WERI-Rb-1 (cell line): ENCODE results near the gene RYR3.

Source experiments
- DNase-seq: peaks from one replicate; pipeline ENCODE4 v3.0.0-alpha.2; 2020
- H3K27ac ChIP-seq: fragments of 250-450 bp; sonication (Bioruptor Pico); 2 replicates; pipeline ENCODE4 v1.5.1; 2020; ENCODE audit warnings: mild to moderate bottlenecking, moderate library complexity
- H3K27me3 ChIP-seq: fragments of 250-450 bp; sonication (Bioruptor Pico); 2 replicates; pipeline ENCODE4 v1.5.1; 2021; ENCODE audit warnings: mild to moderate bottlenecking, low read depth, moderate library complexity; ENCODE audit not compliant: insufficient read depth, severe bottlenecking
- H3K36me3 ChIP-seq: fragments of 250-450 bp; sonication (Bioruptor Pico); 2 replicates; pipeline ENCODE4 v1.5.1; 2020; ENCODE audit warnings: mild to moderate bottlenecking, moderate library complexity
- H3K4me3 ChIP-seq: 2 replicates; pipeline ENCODE4 v1.5.1; 2011; ENCODE audit warnings: low read depth, mild to moderate bottlenecking, control low read depth, low read length
- H3K9me3 ChIP-seq: fragments of 250-450 bp; sonication (Bioruptor Pico); 2 replicates; pipeline ENCODE4 v1.5.1; 2021; ENCODE audit warnings: mild to moderate bottlenecking, moderate library complexity; ENCODE audit not compliant: severe bottlenecking
- CTCF ChIP-seq: IDR thresholded peaks from 2 replicates; pipeline ENCODE4 v1.5.1; 2011; ENCODE audit warnings: low read depth, mild to moderate bottlenecking, control low read depth, inconsistent platforms, low read length

The RYR3 gene

GRCh38 chr15:33773969-33774368 is 463.2 kb downstream of the RYR3 start:
- Histone ChIP-seq H3K9me3 (no peaks in the 10 kb centered on the region), H3K36me3 (no peaks in the 10 kb centered on the region), H3K4me3 (no peak overlapping the region), H3K27me3 (no peaks in the 10 kb centered on the region), H3K27ac (no peak overlapping the region)
- TF ChIP-seq CTCF: no peak
- DNase-seq: peak; percentile 9

GRCh38 chr15:33778852-33779251 is 468.1 kb downstream of the RYR3 start:
- no peaks in the 10 kb centered on the region for H3K9me3 ChIP-seq
- no peaks in the 10 kb centered on the region for H3K27me3 ChIP-seq
- H3K36me3 ChIP-seq: no peaks in the 10 kb centered on the region
- H3K27ac ChIP-seq: no peak overlapping the region
- H3K4me3 ChIP-seq: no peak overlapping the region
- no peak for TF ChIP-seq CTCF
- DNase-seq: no peak

GRCh38 chr15:33780011-33780768 is 469.4 kb downstream of the RYR3 start:
- Histone ChIP-seq H3K27ac (no peak overlapping the region), H3K9me3 (no peaks in the 10 kb centered on the region), H3K4me3 (no peak overlapping the region), H3K27me3 (no peaks in the 10 kb centered on the region), H3K36me3 (no peaks in the 10 kb centered on the region)
- DNase-seq: no peak
- no peak for TF ChIP-seq CTCF

GRCh38 chr15:33782966-33783365 is 472.2 kb downstream of the RYR3 start:
- no peaks in the 10 kb centered on the region for H3K36me3 ChIP-seq
- H3K4me3 ChIP-seq: no peak overlapping the region
- H3K27me3 ChIP-seq: no peaks in the 10 kb centered on the region
- no peak for TF ChIP-seq CTCF
- no peaks in the 10 kb centered on the region for H3K9me3 ChIP-seq
- no peak for DNase-seq
- no peak overlapping the region for H3K27ac ChIP-seq

- no peak for DNase-seq
- H3K27me3 ChIP-seq: no peaks in the 10 kb centered on the region
- H3K36me3 ChIP-seq: no peaks in the 10 kb centered on the region
- TF ChIP-seq CTCF: no peak
- no peaks in the 10 kb centered on the region for H3K9me3 ChIP-seq
- no peak overlapping the region for H3K27ac ChIP-seq
- H3K4me3 ChIP-seq: no peak overlapping the region
Observed at GRCh38 chr15:33785366-33785765, 474.6 kb downstream of the RYR3 start.
